Epithelial cell of esophagus (primary cell): ENCODE results near the gene GNB1L.
"Not testable (repeated sequence)": the region's sequence is repeated elsewhere in the genome, so short reads cannot be mapped to it uniquely, and the experiment has no call there.

Source experiments
- DNase-seq: peaks from one replicate; pipeline ENCODE4 v3.0.0; 2010; ENCODE audit warnings: low read depth
- H3K4me3 ChIP-seq: 2 replicates; pipeline ENCODE4 v1.5.1; 2011; ENCODE audit warnings: mild to moderate bottlenecking, low read length, control low read depth
- CTCF ChIP-seq: IDR thresholded peaks from 2 replicates; pipeline ENCODE4 v1.5.1; 2011; ENCODE audit warnings: low read depth, mild to moderate bottlenecking, low read length, control low read depth, inconsistent platforms; ENCODE audit not compliant: insufficient read depth; ENCODE audit errors: missing control alignments

GNB1L gene

GRCh38 chr22:19884161-19884953, 29.7 kb upstream of the GNB1L start:
- no peak for DNase-seq
- no peak for TF ChIP-seq CTCF
- H3K4me3 ChIP-seq = no peak overlapping the region

GRCh38 chr22:19883446-19883845, 28.8 kb upstream of the GNB1L start:
- H3K4me3 ChIP-seq, DNase-seq: not testable (repeated sequence)

- no peak overlapping the region for H3K4me3 ChIP-seq
- no peak for DNase-seq
- TF ChIP-seq CTCF = no peak
These were observed 28.0 kb upstream of the GNB1L start for GRCh38 chr22:19882446-19883381.

GRCh38 chr22:19880786-19881569, 26.3 kb upstream of the GNB1L start:
- TF ChIP-seq CTCF = no peak
- H3K4me3 ChIP-seq = no peak overlapping the region
- DNase-seq = peak; percentile 88

GRCh38 chr22:19879992-19880785, 25.5 kb upstream of the GNB1L start:
- no peak overlapping the region for H3K4me3 ChIP-seq
- TF ChIP-seq CTCF = no peak
- DNase-seq = no peak

GRCh38 chr22:19879643-19879991, 24.9 kb upstream of the GNB1L start:
- H3K4me3 ChIP-seq = no peak overlapping the region
- no peak for TF ChIP-seq CTCF
- no peak for DNase-seq
